ENCODE data around the gene ASGR2.

GRCh38 chr17:7114241-7114874 lies at the start of gene ASGR2:
- TF ChIP-seq POLR2AphosphoS5 (IDR thresholded peaks at IDR 0.05) (no peak), CTCF (IDR thresholded peaks at IDR 0.05) (no peak), POLR2A (IDR thresholded peaks at IDR 0.05) (no peak), EP300 (IDR thresholded peaks at IDR 0.05) (no peak)
